Fibroblast of skin of right biceps (primary cell): ENCODE results near the gene LRP11.

Source experiments
- DNase-seq: peaks from one replicate; pipeline ENCODE4 v3.0.0-alpha.2; 2013

The LRP11 gene

GRCh38 chr6:149846321-149846720, 17.8 kb downstream of the LRP11 start:
- DNase-seq, result peak; percentile 91

- DNase-seq, result no peak
Measured at GRCh38 chr6:149845549-149845948, 18.6 kb downstream of the LRP11 start.

GRCh38 chr6:149844480-149844879, 19.7 kb downstream of the LRP11 start:
- no peak for DNase-seq

GRCh38 chr6:149844036-149844435, 20.1 kb downstream of the LRP11 start:
- peak; percentile 54 for DNase-seq

- no peak for DNase-seq
Measured at GRCh38 chr6:149843051-149843633, 21.0 kb downstream of the LRP11 start.

- no peak for DNase-seq
Measured at GRCh38 chr6:149842331-149842730, 21.8 kb downstream of the LRP11 start.

GRCh38 chr6:149840345-149841075, 23.6 kb downstream of the LRP11 start:
- peak; percentile 65 for DNase-seq

GRCh38 chr6:149834513-149835481, 29.4 kb downstream of the LRP11 start:
- DNase-seq, result peak; percentile 66

- no peak for DNase-seq
Measured at GRCh38 chr6:149833651-149834050, 30.5 kb downstream of the LRP11 start.

GRCh38 chr6:149831308-149831820, 32.8 kb downstream of the LRP11 start:
- DNase-seq, result no peak

- DNase-seq, result peak; percentile 75
Measured at GRCh38 chr6:149830731-149831307, 33.3 kb downstream of the LRP11 start.

GRCh38 chr6:149825292-149825691, 38.9 kb downstream of the LRP11 start:
- no peak for DNase-seq

- DNase-seq, result no peak
Measured at GRCh38 chr6:149823013-149823412, 41.1 kb downstream of the LRP11 start.

GRCh38 chr6:149821492-149821891, 42.7 kb downstream of the LRP11 start:
- no peak for DNase-seq

GRCh38 chr6:149820506-149820905, 43.7 kb downstream of the LRP11 start:
- no peak for DNase-seq

- DNase-seq, result no peak
Measured at GRCh38 chr6:149815788-149816187, 48.4 kb downstream of the LRP11 start.

- no peak for DNase-seq
Measured at GRCh38 chr6:149813351-149813750, 50.8 kb downstream of the LRP11 start.

- DNase-seq, result no peak
Measured at GRCh38 chr6:149809798-149810197, 54.4 kb downstream of the LRP11 start.

- peak; percentile 13 for DNase-seq
Measured at GRCh38 chr6:149806127-149806526, 58.0 kb downstream of the LRP11 start.

- no peak for DNase-seq
Measured at GRCh38 chr6:149783551-149783950, 80.6 kb downstream of the LRP11 start.

- DNase-seq, result no peak
Measured at GRCh38 chr6:149782337-149782736, 81.8 kb downstream of the LRP11 start.

GRCh38 chr6:149781715-149782114, 82.4 kb downstream of the LRP11 start:
- DNase-seq, result no peak

- DNase-seq, result no peak
Measured at GRCh38 chr6:149779644-149779963, 84.6 kb downstream of the LRP11 start.
